Measurements from ENCODE around the gene CABP1.

GRCh38 chr12:120597861-120598260 lies 42.6 kb upstream of the CABP1 start:
- no peak for TF ChIP-seq POLR2AphosphoS5 (IDR thresholded peaks at IDR 0.05; ENCODE audit: borderline replicate concordance, low read depth, low read length)
- TF ChIP-seq FOXP2 (optimal IDR thresholded peaks at IDR 0.05; ENCODE audit: control extremely low read depth, extremely low read length, insufficient read depth) = no peak

All from SK-N-MC (cell line).